ENCODE data around the gene CCDC180.
A peak's percentile ranks its signal among the peaks of the same experiment; 100 is the strongest.
"Not testable (repeated sequence)": the region's sequence is repeated elsewhere in the genome, so short reads cannot be mapped to it uniquely, and the experiment has no call there.

Gene CCDC180
- total RNA-seq, result 2.8 reads per million, percentile 9 among the genes with 10 or more reads in this experiment

DNA sequence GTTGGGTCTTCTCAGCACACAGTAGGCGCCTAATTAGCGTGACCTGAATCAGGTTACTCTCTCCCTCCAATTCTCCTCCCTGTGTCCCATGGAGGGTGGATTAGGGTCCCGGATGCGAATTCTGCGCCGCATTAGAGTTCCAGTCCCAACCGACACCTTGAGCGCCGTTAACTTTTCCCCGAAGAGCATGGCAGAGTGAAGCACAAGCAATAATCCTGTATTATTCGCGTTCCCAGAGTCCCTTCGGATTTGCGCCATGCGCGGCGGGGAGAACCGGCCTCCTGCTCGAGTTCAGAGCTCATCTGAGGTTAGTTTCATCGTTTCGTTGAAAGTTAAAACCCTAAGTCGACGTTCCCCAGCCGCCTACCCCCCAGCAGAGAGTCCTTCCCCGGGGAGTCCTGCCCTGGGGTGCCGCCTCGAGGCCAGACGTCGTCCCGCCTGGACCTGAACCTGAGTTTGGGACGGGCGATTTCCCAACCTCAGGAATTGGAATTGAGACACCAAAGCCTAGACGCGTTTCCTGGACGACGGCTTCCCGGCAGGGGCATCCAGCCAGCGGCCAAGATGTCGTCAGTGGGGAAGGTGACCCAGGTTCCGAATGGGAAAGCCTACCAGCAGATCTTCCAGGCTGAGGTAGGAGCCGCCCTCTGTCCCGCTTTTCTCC is at the start of gene CCDC180:
TSS of gene CCDC180 (plus strand) at position 160 of the 664 bp plus-strand sequence. CDS start at position 565, 405 bp downstream.
- no peak for DNase-seq

DNA sequence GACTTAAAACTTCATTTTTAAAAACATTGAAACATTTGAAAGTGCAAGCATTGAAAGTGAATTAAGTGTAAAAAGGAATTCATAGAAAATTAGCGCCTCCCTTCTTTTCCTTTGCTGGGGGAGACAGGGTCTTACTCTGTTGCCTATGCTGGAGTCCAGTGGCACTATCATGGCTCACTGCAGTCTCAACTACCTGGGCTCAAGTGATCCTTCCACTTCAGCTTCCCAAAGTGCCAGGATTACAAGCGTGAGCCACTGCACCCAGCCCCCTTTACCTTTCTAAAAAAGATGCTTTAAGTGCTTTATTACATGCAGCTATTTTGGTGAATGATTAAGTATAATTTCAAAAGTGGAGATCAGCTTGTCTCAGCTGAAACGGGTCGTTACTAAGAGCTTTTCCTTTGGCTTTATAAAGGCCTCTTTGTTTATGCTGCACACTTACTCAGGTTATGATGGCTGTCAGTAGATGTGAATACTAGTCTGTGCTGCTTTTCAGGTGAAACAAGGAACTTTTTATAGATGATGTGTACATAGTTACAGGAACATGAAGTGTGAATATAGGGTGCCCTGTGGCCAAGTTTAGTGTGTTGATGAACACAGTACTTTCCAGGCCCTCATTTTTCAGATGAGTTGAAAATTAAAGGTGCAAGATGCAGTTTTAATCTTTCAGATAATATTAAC is 47.5 kb upstream of the CCDC180 start:
- DNase-seq, result not testable (repeated sequence)

DNA sequence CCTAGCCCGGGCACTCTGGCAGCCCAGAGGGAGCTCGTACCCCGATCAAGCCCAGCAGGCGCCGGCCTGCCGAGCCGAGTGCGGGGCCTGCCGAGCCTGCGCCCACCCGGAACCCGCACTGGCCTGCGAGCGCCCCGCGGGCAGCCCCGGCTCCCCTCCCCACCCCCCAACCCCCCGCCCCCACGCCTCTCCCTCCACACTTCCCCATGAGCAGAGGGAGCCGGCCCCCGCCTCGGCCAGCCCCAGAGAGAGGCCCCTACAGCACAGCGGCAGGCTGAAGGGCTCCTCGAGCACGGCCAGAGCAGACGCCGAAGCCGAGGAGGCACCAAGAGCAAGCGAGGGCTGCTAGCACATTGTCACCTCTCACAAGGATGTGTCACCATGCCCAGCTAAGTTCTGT is 36.2 kb upstream of the CCDC180 start:
- DNase-seq, result no peak

DNA sequence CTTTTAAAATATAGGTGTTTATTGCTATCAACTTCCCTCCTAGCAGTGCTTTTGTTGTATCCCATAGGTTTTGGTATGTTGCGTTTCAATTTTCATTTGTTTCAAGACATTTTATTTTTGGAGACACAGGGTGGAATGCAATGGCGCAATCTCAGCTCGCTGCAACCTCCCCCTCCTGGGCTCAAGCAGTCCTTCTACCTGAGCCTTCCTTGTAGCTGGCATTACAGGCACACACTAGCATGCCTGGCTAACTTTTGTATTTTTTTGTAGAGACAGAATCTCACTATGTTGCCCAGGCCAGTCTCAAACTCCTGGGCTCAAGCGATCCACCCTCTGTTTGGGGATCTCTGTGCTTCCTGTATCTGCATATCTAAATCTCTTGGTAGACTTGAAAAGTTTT is 35.4 kb upstream of the CCDC180 start:
- DNase-seq, result no peak

DNA sequence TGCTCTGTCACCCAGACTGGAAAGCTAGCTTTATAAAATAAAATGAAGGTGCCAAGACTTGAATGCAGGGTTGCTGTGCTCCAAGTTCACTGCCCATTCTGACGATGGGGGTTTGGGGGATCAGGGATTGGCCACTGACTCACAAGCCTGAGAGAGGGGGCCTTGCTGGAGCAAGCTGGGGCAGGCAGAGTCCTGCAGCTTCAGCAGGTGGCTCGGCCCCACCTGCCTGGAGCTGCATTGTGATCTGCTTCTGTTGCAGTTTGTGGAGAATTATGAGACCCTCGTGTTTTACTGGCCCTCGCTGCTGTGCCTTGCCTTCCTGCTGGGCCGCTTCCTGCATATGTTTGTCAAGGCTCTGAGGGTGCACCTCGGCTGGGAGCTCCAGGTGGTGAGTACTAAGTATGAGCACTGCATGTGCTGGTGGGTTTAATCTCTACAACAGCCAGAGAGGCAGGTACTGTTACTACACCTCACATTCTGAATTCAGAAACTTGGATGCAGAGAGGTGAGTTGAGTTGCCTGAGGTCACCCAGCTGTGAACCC is 31.1 kb upstream of the CCDC180 start:
- no peak for DNase-seq

DNA sequence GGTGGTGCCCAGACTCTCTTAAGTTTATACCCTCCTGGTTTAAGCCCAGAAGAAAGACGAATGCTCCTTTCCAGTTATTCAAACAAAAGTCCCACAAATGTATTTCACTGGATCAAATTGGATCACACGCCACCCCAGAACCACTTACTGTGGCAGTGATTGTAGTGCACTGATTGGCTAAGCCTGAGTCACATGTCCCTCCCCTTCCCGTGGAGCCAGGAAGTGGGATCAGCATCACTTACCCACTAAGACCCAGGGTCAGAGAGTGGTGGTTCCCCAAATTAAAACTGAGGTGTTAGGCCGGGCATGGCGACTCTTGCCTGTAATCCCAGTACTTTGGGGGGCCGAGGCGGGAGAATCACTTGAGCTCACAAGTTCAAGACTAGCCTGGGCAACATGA is 29.5 kb upstream of the CCDC180 start:
- DNase-seq, result no peak

DNA sequence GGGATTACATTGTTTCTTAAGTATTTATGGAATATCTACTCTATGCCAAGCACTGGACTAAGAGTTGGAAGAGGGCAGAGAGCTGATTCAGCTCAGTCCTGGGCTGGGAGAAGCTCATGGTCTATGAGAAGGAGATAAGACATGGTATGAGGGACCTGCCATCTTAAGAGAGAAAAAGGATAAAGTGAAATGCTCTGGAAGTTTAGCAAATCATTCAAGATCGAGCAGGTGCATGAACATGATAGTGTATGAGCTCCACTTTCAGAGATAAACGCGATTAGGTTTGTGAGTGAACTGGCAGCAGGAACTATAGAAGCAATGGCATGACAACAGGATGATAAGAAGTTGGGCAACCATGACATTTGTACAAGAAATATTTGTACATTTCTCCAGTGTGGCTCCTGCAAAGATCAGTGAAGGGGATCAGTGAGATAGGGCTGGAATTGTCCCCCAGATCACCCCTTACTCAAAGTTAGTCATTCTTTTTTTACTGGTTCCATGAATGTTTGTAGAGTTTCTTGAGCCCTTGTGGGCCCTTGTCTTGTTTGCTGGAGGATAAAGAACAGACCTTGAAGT is 26.6 kb upstream of the CCDC180 start:
- no peak for DNase-seq

DNA sequence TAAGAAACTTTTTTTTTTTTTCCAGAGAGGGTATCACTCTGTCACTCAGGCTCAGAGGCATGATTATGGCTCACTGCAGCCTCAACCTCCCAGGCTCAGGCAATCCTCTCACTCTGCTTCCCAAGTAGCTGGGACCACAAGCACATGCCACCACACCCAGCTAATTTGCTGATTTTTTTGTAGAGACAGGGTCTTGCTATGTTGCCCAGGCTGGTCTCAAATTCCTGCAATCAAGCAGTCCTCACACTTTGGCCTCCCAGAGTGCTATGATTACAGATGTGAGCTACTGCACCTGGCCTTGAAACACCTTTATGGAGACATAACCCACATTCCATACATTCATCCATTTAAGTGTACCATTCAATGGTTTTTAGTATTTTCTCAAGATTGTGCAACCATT is 23.7 kb upstream of the CCDC180 start:
- no peak for DNase-seq

DNA sequence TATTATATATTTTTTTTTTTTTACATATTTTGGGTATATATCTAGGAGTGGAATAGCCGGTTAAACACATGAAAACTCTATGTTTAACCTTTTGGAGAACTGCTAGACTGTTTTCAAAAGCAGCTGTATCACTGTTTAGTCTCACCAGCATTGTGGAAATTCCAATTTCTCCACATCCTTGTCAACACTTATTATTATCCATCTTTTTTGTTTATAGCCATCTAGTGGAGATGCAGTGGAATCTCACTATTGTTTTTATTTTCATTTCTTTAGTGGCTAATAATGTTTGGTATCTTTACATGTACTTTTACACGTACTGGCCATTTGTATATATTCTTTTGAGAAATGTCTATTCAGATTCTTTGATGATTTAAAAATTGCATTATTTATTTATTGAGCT is 22.7 kb upstream of the CCDC180 start:
- DNase-seq, result no peak

DNA sequence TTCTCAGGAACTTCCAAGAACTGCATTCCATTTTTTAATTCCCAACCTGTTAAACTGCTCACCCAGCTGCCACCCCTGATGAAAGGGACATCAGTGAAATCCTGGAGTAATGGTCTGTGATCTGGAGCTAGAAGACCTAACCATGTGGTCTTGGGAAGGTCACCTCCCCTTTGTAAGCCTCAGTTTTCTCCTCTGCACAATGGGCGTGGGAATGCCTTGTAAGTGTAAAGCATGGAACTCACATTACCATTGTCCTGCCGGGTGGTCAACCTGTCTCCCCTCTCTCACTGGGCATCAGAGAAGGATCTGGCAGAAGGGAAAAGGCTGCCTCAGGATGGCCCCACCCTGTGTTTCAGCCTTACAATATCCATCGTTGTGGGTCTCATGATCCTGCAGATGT is 15.3 kb upstream of the CCDC180 start:
- no peak for DNase-seq

DNA sequence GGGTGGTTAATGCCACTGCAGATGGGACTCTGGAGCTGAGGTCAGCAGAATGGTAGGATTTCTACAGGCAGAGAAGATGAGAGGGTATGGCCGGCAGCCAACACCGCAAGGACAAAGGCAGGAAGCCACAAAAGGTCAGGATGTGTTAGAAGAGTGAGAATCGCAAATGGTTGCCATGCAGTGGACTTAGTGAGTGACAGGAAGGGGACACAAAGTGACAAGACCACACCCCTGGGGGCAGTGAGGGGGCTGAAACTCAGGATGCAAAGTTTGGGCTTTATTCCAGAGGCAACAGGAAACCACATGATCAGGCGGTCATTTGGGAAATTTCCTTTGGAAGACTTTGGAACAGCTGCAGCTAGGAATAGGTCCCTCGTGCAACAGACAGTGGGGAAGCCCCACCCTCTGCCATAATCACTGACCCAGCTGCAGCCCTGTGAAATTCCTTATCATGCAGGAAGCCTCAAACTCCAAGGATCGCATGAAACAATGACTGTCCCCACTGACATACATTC is 14.2 kb upstream of the CCDC180 start:
- DNase-seq, result no peak

DNA sequence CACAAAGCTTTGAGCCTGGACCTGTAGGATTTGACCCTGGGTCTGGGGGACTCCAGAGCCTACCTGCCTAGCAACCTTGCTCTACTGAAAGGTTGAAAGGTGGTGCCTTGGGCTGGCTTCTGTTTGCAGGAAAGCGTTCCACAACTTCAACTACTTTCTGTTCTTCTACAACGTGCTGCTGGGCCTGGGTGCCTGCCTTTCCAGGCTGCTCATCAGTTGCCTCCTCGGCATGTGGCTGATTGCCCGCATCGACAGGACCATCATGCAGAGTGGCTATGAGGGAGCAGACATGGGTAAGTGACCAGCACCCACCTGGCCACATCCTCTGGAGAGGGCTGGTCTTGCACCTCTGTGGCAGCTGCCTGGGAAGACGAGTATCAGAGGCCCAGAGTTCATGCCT is 13.6 kb upstream of the CCDC180 start:
- no peak for DNase-seq

DNA sequence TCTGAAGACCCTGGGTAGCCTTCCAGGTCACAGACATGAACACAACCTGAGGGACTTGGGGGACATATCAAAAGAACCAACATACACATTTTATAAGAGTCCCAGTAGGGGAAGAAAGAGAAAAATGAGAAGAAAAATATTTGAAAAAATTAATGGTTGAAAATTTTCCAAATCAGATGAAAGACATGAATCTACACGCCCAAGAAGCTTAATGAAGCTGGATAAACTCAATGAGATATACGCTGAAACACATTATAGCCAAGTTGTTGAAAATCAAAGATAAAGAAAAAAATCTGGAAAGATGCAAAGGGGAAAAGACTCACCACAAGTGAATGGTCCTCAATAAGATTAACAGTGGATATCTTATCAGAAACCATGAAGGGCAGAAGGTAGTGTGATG is 9.6 kb upstream of the CCDC180 start:
- no peak for DNase-seq

DNA sequence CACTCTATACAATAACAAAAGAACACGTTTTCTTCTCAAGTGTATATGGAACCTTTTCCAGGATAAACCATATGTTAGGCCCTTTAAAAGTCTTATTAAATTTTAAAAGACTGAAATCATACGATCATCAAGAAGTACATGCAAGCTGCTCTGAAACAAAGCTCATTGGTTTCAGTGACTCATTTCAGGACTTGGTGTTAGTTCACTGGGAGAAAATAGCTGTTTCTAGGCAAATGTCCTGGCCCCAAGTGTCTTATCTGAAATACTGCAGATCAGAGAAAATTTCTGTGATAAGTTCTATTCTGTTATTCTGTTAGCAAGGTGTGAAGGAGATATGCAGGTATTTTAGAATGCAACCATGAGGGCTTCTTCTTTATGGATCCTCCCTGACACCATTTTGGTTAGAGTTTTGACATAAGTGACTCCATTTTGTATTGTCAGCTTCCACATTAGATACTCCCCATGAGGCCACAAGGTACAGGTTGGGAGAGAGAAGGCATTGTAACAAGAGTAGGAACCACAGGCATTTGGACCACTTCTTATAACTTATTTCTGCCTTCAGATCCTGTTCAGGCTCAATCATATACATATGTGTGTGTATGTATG is 7.5 kb upstream of the CCDC180 start:
- DNase-seq, result no peak

DNA sequence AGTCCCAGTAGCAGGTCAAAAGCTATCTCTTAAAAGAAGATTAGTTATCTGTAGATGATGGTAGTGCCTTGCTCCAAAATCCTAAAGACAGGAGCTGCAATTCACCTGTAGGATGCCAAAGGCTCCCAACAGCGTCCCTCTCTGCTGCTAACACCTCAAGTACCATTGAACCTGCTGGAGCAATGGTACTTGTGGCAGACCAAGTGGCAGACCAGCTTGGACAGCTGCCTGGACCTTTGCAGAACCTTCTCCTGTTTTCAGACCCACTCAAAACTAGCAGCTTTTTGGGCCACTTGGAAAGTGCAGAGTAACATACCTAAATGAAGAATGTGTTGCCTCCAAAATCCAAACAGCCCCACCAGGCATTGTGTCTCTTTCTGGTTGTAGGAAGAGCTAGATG is 6.9 kb upstream of the CCDC180 start:
- no peak for DNase-seq

DNA sequence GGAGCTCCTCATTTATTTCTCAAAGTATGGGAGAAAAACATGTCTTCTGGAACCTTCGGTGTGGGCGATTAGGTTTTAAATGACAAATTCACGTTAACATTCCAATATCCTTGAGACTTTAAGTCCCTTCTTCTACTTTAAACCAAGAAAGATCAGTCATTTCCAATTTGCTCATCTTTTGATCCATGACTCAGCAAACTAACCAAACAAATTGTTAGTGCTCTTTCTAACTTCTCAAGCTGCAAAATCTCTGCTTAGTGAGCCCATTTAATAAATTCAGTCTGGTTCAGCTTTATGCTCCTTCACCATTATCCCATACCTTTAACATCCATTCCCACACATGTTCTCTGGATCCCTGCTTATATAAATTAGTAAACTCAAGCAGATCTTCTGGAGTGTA is 5.5 kb upstream of the CCDC180 start:
- no peak for DNase-seq

DNA sequence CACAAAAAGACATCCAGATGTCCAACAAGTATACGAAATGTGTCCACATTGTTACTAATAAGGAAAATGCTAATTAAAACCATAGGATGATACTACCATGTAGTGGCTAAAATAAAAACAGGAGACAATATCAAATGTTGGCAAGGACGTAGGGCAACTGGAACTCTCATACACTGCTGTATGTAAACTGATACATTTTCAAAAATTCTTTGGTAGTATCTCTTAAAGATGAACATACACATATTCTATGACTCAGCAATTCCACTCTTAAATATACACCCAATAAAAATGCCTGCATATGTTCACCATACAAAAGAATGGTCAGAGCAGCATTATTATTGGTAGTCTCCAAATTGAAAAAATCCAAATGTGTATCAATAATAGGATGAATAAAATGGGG is 2.9 kb upstream of the CCDC180 start:
- no peak for DNase-seq

DNA sequence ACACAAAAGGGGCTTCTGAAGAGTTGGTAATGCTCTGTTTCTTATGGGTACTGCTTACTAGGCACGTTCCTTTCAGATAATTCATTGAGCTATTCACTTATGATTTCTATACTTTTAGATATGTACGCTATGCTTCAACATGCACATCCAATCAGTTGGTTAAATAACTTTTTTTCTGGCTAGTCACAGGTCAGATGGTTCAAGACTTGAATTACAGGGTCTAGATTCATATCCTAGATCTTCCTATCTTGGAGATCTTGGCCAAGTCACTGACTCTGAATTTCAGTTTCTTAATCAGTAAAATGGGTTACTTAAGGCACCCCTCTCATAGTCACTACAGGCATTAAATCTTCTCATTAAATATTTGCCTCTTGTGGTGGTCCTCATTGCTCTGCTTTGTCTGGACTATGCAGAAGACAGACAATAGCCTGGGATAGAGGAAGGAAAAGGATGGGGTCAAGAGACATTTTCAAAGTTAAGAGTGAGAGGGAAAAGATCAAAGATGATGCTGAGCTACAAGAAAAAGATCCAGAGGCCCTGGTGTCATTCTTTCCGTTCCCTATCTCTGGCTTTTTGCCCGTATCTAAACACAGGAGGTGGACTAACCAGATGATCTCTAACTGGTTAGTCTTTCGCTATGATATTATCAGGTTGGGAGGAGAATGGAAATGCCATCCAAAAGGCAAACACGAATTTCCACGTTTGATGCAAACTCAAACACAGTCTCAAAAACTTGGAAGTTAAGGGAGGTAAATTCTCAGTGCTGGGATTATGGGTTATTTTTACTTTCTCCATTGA is 1.8 kb upstream of the CCDC180 start:
- no peak for DNase-seq

DNA sequence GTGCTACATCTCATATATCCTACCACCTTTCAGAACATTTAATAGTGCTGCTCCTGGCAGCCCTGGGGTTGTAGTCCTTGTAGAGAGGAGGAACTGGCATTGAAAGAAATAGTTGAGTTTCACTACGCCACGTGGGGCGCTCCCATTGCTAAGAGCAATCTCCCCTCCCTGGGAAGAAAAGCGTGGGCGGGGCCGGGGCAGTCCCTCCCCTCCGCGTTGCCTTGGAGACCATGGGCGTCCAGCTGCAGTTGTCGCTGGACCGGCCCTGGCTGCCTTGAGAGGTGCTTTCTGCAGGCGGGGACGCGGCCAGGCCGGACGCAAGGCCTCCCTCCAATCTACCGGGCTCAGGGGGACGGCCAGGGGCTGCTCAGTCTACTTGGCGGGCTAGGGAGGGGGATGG is 368 bp upstream of the CCDC180 start:
- DNase-seq, result no peak

DNA sequence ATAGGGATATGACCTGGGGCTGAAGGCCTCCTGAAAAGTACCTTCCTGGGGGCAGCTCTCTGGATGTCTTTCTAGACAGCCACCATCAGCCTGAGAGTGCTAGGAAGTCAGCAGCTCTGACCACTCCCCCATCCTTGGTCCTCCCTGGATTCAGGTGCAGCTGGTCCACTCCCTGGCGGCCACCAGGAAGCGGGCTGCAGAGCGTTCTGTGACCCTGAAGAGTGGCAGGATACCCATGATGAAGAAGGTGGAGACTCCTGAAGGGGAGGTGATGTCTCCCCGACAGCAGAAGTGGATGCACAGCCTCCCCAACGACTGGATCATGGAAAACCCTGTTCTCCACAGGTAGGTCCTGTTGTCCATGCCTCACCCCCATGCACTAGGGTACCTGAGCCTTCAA is 1.8 kb downstream of the CCDC180 start:
- no peak for DNase-seq

DNA sequence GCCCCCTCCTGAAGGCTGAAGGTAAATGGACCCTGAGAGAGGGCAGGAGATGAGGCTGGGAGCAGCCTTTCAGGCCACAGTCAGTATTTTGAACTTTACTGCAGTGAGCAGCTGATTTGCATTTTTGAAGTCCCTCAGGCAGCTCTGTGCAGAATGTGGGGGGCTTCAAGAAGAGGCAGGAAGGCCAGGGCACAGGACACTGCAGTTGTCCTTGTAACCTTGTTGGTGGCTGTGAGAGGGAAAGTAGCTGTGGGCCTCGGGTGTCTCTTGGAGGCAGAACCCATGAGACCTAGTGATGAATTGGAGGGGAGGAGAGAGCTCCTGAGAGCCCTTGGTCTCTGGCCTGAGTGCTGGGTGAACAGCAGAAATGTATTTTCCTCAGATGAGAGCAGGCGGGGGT is 2.6 kb downstream of the CCDC180 start:
- DNase-seq, result no peak

DNA sequence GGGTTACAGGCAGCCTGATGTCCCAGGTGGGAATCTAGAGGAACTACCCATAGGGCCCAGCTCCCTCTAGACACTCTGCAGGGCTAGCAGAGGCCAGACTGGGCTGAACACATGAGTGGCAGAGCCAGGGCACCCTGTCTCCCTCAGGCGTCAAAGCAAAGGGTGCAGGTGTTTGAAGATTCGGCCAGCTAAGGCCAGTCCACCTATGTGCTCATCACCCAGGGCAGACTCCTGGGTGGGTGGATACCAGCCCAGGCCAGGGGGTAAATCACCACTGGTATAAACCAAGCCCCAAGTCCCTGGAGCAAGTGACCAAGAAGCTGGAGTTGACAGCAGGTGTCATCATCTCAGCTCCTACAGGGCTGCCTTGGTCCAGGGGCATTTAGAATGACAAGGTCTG is 3.4 kb downstream of the CCDC180 start:
- no peak for DNase-seq
